GM19463 (cell line): ENCODE data around the gene TC2N.
"Not testable (repeated sequence)": the region's sequence is repeated elsewhere in the genome, so short reads cannot be mapped to it uniquely, and the experiment has no call there.

ENCODE experiments used
- ATAC-seq: cut with Tn5 transposase; IDR thresholded peaks from one replicate; pipeline ENCODE4 v1.9.1; 2021; ENCODE audit warnings: mild to moderate bottlenecking, moderate library complexity; ENCODE audit not compliant: unreplicated experiment

TC2N gene

DNA sequence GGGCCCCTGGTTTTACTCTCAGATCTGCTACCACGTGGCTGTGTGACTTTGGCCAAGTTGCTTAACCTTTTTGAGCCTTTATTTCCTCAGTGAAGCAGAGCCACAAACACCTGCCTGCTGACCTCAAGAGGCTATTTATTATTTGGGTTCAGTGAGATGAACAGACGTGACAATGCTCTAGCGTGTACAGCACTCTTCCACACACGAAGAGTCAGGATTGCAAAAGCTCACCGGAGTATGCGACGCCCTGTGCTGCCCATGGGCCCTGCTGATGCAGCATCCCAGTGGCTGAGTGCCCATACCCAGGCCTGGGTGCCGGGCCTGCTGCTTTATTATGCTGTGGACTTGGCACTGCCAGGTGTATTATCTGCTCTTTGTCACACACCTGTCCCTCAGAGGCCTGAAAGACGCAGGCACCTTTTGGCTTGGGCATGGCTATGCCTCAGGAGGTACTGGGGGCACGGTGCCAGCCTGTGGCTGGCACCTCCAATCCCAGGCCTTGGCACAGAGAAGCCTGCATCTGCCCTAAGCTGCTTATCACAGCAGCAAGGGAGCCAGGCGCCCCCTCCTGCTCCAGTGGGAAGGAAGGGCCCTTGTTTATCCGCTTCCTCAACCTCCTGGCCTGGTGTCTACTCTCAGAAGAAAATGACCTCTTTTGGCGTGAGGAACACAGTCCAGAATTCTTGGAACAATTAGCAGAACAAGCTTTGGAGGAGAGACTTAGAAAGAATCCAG lies 22.3 kb upstream of the TC2N start:
- no peak for ATAC-seq

DNA sequence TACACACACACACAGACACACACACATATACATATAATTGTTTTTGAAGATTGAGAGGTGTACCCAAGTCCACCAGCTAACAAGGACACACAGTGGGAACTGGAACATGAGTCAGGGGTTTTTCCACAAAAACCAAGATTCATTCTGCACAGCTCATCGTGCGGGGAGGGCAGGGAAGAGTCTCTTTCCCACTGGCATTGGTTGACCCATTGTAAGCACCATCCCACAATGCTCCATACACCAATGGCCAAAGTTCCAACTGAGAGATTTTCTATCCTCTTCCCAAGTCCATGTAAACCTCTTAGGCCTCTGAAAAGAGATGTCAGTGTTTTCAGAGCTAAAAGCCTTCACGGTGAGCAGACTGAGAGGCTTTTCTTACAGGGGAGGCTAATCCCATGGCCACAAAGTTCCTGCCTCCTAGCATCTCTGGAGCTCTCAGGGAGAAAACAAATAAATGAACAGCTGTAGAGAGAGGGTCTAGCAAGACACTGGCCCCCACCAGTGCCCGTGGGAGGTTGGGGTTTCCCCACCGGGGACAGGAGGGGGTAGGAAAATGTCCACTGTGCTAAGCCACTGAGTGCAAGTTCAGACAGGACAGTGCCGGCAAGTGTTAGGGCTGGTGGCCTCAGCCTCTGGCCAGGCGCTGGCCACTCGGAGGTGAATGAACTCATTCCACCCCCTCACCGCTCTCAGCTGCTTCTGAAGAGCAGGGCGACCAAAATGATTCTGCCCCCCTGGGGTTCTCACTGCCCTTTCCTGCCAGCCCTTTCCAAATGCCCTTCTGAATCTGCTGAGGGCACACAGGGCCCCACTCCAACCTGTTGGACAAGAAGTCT lies 21.5 kb upstream of the TC2N start:
- ATAC-seq, result no peak

DNA sequence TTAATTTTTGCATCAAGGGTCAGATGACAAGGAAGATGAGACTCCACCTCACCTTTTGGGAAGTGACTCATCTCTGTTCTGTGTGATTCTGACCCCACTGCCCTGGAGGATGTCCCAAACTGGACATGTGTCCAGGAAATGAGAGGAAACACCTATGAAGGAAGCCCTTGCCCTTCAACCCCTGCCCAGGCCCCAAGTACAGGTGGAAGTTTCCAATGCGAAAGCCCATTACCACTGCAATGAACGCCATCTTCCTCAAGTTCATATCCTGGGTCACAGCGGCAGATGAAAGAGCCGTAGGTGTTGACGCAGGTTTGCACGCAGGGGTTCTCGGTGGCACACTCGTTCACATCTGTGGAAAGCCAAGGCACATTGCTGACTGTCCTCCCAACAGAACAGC lies 19.6 kb upstream of the TC2N start:
- ATAC-seq, result no peak

DNA sequence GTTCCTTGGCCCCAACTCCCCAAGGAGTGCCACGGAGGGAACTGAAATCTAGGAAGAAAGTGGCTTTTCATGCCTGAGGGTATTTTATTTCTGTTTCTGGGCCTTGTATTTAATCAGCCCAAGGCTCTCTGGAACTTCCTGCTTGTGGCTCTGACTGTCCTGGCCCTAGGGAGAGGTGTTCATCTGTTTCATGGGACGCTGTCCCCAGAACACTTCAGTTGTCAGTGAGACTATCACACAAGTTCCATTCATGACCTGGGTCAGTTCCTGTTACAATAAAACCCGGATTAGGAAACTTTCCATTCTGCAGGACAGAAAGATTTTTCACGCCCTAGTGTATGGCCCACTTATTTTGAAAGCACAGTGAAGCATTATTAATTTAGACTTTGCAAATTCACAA lies 18.5 kb upstream of the TC2N start:
- ATAC-seq, result no peak

DNA sequence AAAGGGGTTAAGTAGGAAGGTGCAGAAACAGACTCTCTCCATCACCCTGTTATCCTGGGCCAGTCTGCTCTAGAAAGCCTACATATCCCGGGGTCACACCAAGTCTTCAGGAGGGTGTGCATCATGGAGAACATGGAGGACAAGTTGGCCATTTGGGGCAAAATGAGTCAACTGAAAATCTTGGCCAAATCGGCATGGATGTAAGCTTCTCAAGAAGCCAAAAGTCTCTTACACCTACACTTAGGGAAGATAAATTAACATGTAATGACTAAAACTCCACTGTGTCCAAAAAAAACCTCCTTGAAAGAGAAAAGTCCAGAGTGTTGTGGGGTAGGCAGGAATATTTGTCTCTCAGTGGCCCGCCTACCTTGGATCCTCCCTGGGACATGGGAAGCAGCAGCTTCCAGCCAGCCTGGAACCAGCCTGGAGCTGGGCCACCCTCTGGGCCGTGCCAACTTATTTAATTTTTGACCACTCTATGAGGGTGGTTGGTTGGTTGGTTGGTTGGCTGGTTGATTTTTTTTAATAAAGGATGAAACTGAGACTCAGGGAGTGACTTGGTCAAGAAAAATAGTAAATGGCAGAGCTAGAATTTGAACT lies 17.9 kb upstream of the TC2N start:
- no peak for ATAC-seq

DNA sequence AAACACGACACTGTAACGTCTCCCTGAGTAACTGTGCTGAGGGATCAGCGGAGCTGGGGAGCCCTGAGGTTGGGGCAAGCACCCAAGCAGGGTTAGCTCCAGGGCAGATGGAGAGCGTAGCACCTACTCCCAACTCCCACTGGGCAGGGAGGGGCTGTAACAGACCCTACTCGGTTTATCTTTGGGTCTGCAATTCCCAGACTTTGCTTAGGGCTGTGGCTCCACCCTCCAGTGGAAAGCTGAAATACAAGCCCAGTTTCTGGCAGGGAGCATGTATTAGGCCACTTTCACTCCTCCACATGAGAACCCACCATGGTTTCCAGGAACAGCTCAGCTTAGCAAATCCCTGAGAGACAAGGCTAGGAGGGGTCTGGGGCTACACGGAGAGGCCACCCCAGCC lies 17.3 kb upstream of the TC2N start:
- ATAC-seq, result no peak

DNA sequence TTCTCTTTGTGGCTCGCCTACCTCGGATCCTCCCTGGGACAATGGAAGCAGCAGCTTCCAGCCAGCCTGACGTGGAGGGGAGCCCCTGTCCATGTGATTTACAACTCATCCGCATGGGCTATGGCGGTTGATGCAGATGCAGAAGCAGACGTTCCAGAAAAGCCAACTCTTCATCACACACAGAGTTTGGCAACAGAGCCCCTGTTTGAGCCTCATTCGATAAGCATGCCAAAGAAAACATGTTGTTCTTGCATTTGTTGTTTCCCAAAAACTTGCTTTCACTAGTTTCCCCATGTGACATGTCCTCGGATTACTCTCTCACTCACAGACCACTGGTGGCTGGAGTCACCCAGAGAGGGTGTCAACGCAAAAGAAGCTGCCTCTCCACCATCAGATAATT lies 16.4 kb upstream of the TC2N start:
- no peak for ATAC-seq

DNA sequence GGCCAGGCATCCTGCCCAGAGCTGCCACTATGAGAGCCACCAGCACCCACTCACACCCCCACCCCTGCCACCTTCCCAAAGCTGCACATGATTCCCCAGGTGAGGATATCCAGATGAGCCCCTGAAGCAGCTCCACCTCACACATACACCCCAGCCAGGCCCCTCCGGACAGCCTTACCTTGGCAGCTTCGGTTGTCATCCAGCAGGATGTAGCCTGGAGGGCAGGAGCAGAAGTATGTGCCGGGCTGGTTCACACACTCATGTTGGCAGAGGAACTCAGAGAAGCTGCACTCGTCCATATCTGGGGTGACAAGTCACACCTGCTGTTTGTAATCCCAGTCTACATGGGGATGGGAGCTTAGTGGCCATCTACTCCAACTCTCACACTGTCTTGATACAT lies 15.4 kb upstream of the TC2N start:
- no peak for ATAC-seq

DNA sequence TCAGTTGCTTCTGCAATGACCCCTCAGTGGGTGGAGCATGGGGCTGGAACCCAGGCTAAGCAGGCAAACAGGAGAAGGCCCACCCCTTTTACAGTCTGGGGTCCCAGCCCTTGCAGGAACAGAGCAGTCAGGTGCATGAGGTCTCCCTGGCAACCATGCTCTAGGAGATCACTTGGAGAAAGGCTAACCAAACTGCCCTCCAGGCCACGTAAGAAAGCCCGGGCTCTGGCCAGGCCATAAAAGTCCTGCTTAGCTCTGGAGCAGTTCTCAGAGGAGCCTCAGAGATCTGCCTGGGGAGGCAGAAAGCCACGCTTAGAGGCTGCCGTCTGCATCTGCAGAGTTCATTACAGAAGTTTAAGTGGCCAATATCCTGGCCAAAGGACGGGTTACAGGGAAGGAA lies 15.0 kb upstream of the TC2N start:
- ATAC-seq, result no peak

DNA sequence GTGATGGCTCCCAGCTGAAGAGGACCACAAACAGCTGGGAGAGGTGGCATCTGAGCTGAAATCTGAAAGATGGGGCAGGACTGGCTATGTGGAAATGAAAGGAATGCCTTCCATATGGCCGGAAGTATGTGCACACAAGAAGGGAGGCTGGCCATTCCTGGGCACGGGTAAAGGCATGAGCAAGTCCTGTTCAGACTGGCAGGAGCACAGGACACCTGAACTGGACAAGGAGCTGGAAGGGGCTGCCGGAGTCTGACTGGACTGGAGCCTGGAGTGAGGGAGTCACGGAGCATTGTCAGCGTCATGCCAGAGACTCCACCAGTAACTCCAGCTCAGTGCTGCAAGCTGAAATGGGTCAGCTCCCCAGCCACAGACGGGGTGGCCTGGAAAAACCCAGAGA lies 11.9 kb upstream of the TC2N start:
- no peak for ATAC-seq

DNA sequence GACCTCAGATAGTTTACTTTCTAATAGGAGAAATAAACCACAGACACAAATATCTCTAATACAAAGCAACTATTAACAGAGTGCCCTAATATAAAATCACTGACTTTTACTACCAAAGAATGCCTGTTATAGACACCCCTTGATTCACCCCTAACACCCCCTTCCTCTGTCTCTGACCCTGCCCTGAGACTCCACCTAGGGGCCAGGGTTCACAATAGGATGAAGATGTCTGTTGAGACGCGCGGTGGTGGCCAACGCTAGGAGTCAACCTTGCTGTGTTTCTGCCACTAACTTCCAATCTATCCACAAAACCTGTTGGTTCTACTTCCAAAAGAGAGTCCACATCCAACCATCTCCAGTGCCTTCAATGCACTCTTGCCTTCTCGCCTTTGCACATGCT lies 10.9 kb upstream of the TC2N start:
- no peak for ATAC-seq

DNA sequence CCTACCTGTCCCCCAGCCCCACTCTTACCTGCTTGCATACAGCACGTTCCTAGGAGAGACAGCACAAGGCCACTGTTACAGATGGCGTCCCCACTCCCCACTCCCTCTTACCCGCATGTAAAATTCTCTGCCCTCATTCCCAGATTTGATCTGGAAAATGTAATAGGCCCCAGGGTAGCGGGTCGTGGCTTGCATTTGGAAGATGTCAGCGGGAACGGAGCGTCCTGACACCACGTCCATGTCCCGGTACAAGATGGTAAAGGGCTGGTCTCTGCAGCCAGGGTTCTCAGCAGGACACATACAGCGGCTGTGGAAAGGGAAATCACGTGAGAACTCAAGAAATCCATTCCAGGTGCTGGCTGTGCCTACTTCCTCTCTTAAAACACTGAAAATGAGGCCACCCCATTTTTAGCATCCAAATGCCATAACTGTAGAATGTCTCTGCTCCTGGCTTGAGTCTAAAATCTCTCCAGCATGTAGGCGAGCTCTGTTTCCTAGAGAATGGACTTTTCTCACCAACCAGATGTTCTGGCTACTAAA lies 10.1 kb upstream of the TC2N start:
- no peak for ATAC-seq

DNA sequence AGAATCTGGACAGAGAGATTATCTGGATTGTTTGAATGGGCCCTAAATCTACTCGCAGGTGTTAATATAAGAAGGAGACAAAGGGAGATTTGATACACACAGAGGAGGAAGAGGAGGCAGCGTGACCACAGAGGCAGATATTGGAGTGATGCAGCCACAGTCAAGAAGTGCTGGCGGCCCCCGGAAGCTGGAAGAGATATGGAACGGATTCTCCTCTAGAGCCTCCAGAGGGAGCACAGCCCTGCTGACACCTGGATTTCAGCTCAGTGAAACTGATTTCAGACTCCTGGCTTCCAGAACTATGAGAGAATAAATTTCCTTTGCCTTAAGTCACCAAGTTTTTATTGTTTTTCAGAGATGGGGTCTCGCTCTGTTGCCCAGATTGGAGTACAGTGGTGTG lies 9.2 kb upstream of the TC2N start:
- no peak for ATAC-seq

DNA sequence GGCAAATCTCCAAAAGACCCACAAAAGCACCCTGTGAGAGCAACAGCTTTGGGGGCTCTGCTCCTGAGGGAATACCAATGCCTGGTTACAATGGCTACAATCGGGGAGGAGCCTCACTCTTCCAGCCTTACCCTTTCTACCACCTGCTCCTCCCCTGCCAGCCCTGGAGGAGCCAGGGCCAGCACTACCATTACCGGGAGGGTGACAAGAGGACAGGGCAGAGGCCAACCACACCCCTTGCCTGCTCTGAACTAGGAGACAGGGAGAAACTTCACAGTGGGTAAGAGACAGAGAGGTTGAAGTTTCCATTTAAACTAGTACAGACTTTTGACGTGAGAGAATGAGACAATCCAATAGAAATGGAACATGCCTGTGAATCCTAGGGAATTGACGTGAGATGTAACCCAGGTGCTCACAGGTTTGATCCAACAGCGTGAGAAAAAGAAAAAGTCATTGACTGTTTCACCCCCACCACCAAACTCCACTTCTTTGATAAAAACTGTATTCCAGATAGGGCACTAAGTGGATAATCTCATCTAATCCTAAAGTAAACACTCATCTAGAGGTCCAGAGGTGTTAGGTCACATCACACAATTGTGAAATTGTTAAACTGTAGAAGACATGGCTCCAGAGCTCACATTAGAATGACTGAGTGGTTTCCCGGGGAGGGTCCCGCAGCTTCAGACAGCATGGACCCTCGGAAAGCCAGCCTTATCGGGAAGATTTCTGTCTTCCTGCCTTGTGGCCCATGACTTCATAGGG lies 8.4 kb upstream of the TC2N start:
- ATAC-seq, result no peak

DNA sequence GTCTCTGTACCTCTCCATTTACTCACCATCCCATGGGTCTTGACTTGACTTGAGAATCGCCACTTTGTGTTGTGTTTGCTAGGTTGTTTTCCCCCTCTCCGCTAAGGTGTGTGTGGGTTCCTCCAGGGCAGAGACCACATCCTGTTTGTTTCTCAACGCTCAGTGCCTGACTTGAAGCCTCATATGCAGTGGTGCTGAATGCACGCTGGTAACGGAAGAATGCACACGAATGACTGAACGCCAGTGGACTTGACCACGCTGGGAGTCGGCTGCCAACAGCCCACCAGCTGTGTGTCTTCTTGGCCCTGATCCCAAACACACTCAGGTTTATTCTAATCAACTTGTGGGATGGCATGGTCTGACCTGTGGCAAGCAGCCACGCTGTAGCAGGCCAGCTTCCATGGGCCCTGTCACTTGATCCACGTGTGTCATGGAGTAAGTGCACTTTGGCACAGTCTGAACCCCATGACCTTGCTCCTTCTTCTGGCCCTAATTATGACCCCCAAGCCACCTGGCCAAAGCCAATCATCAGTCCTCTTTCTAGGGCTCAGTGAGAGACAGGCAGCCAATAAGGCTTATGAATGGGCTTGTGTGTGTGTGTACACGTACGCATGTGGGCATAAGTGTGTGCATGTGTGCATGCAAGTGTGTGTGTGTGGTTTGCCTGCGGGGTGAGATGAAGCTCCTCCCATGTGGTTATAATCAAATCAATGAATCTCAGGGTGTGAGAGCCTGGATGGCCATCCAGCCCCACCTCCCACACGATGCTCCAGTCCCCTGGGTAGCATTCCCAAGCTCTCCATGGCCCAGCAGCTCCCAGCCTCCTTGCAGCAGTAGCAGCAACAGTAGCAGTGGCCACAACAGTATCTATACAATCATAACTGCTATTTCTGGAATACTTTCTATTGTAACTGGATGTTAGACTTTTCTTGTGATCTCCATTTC lies 6.4 kb upstream of the TC2N start:
- peak; percentile 77 for ATAC-seq

DNA sequence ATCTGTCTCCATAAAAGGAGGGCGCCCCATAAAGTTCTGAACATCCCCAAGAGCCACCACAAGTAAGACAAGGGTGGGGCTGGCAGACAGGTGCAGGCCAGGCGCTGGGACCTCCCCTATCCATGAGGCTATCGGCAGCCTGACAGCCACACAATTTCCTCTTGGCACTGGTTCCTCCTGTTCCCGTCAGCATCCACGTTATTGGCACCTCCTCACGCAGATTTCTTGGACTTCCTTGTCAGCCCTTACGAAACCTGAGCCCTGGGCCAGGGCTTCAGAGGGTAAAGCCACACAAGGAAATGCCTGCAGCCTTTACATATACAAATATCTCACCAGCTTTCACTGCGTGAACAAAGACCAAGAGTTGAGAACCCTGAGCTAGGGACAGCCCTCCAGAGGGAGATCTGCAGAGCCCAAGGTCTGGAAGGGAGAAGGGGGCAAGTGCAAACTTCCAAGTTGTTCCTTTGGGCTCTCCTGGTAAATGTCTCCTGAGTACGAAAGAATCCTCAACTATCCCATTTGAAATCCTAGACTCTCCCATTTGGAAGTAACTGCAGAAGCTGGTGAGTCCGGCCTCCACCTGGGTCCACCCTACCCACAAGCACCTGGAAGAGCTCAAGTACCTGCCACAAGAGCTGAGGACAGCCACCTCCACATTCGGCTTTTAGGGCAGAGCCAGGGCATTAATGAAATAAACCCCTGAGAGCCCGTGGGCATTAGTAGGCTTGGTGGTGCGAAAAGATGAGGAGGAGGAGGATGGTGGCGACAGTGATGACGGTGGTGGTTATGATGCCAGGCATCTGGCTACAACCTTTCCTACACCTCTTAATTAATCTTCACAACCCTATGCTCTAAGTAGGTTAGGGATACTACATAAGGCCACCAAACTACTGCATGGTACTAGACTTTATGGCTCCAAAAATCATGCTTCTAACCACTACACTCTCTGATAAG lies 5.5 kb upstream of the TC2N start:
- ATAC-seq, result peak; percentile 10

DNA sequence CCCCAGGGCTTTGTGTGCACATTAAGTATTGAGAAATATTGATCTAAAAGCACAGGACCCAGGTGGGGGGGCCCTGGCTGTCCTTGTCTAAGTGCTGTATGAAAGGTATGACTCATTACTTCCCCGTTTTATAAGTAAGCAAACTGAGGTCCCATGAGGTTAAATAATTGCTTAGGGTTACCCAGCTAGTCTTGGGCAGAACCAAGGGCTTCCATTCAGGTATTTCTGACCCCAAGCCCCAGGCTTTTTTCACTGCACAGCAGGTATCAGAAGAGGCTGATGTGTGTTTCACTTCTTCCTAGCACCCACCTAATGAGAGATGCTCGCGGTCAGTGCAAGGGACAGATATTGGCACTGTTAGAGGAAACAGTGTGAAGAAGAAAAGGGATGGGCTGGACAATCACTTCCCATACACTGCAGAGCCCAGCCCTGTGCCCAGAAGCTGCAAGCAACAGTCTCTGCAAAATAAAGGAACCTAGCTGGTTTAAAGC lies 4.7 kb upstream of the TC2N start:
- peak; percentile 52 for ATAC-seq

DNA sequence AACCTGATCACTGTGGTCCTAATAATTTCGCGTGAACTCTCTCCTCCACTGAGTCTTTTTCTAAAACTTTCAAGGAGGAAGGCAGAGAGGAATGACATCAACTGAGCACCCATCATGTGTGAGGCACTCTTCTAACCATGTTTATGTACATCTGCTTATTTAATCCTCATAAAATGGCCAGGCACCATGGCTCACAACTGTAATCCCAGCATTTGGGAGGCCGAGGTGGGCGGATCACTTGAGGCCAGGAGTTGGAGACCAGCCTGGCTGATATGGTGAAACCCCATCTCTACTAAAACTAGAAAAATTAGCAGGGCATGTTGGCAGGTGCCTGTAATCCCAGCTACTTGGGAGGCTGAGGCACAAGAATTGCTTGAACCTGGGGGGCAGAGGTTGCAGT lies 4.1 kb upstream of the TC2N start:
- not testable (repeated sequence) for ATAC-seq

DNA sequence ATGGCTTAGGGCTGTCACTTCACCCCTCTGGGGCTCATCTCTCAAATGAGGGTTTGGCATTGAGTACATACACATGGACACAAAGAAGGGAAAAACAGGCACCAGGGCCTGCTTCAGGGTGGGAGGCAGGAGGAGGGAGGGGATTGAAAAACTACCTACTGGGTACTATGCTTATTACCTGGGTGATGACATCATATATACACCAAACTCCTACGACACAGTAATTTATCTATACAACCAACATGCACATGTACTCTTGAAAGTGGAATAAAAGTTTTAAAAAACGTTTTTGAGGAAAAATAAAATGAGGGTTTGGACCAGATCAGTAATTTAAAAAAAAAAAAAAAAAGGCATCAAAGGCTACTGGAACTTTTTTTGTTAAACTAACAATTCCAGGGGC lies 3.6 kb upstream of the TC2N start:
- ATAC-seq, result no peak
